Kidney (tissue), 14 donors: ENCODE measurements around the gene ERGIC1. TPM values are rescaled to one million over a fixed set of nuclear protein-coding genes. Genes with fewer than 3 reads are reported as not detected.

Experiments
- DNase-seq, 5 donors: peaks; one replicate each; pipeline ENCODE4 v3.0.0-alpha.2; 2013 to 2020
- FAIRE-seq: peaks from 2 replicates; lab custom pipeline; 2012; peaks lifted over from hg19 to GRCh38; lab: Jason Lieb, UNC
- H3K27ac ChIP-seq, 2 donors: one replicate each; pipeline ENCODE4 v1.7.0; 2013; ENCODE audit warnings: low read depth in 2 of 2, low read length in 2 of 2, inconsistent platforms in 1 of 2
- H3K27me3 ChIP-seq: one replicate; pipeline ENCODE4 v1.7.1; 2013; ENCODE audit warnings: low read length, inconsistent platforms; ENCODE audit not compliant: control insufficient read depth, insufficient read depth
- H3K36me3 ChIP-seq, 3 donors: one replicate each; pipeline versions ENCODE4 v1.7.0 to v1.7.1; 2013; ENCODE audit warnings: low read length in 3 of 3, control low read depth in 1 of 3, inconsistent platforms in 1 of 3; ENCODE audit not compliant: insufficient read depth in 3 of 3, control insufficient read depth in 2 of 3
- H3K4me1 ChIP-seq, 3 donors: one replicate each; pipeline versions ENCODE4 v1.7.0 to v1.7.1; 2013; ENCODE audit warnings: low read length in 3 of 3, inconsistent platforms in 1 of 3, low read depth in 1 of 3; ENCODE audit not compliant: control insufficient read depth in 2 of 3, insufficient read depth in 2 of 3
- H3K4me3 ChIP-seq, 3 donors: one replicate each; pipeline versions ENCODE4 v1.7.0 to v1.8.1; 2013; ENCODE audit warnings: low read length in 3 of 3, control low read depth in 1 of 3, inconsistent platforms in 1 of 3
- H3K9ac ChIP-seq, 3 donors: one replicate each; pipeline versions ENCODE4 v1.7.0 to v1.7.1; 2013; ENCODE audit warnings: low read length in 3 of 3, control low read depth in 1 of 3, inconsistent platforms in 1 of 3
- H3K9me3 ChIP-seq, 3 donors: one replicate each; pipeline versions ENCODE4 v1.7.0 to v1.7.1; 2013; ENCODE audit warnings: low read length in 3 of 3, control low read depth in 1 of 3, inconsistent platforms in 1 of 3; ENCODE audit not compliant: control insufficient read depth in 2 of 3, insufficient read depth in 1 of 3
- intact Hi-C: fragments of 100-400 bp; cut with DNase I; formaldehyde crosslinking; loops from one replicate; pipeline ENCODE4 v1.11.1; 2022
- polyA plus RNA-seq: library from polyadenylated mRNA; stranded (reverse); fragments of 350-450 nt; fragmentation: Illumina TruSeq; extraction: RNeasy Lipid Tissue Mini Kit (QIAGEN cat#74804); gene quantifications from one replicate; pipeline ENCODE4 v1.2.3, GENCODE V29; 2014; ENCODE audit warnings: low read depth, low replicate concordance; ENCODE audit not compliant: insufficient read depth
- total RNA-seq: library from RNA; stranded (reverse); fragmentation: NEBNext Ultra II Directional; extraction: Animal tissue kit (Norgen Biotek cat#: 25700); gene quantifications from one replicate; pipeline ENCODE4 v1.2.1, GENCODE V29; 2021
- TF ChIP-seq, protein P1 (sequence below): IDR thresholded peaks from 3 replicates; pipeline ENCODE4 v1.5.1; 2012; ENCODE audit warnings: mild to moderate bottlenecking, moderate library complexity, borderline replicate concordance; ENCODE audit not compliant: insufficient read depth; ENCODE audit errors: extremely low read depth
- donor health status: control.
- donor health status: control.
- donor health status: control.
- donor health status: control.
- donor health status: control.
- donor health status: DM: yes; HTN: yes; CAD: no.
- donor health status: Normal renal cell carcinoma (clear cell type).

Gene ERGIC1
- total and polyA plus RNA-seq, 2 donors from 2014 or later, result 88.0 to 183 TPM

- no peak for FAIRE-seq
- peaks cover 0 to 5% (median 5%) of the 10 kb centered on the region in 3 donors for H3K4me1 ChIP-seq
These were observed 10.2 kb upstream of the ERGIC1 start for GRCh38 chr5:172823840-172824362.

GRCh38 chr5:172825610-172826204 is 8.3 kb upstream of the ERGIC1 start:
- TF ChIP-seq, protein P1, sequence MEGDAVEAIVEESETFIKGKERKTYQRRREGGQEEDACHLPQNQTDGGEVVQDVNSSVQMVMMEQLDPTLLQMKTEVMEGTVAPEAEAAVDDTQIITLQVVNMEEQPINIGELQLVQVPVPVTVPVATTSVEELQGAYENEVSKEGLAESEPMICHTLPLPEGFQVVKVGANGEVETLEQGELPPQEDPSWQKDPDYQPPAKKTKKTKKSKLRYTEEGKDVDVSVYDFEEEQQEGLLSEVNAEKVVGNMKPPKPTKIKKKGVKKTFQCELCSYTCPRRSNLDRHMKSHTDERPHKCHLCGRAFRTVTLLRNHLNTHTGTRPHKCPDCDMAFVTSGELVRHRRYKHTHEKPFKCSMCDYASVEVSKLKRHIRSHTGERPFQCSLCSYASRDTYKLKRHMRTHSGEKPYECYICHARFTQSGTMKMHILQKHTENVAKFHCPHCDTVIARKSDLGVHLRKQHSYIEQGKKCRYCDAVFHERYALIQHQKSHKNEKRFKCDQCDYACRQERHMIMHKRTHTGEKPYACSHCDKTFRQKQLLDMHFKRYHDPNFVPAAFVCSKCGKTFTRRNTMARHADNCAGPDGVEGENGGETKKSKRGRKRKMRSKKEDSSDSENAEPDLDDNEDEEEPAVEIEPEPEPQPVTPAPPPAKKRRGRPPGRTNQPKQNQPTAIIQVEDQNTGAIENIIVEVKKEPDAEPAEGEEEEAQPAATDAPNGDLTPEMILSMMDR, result no peak
- H3K9ac ChIP-seq, result no peak overlapping the region
- no peak overlapping the region for H3K27ac ChIP-seq
- DNase-seq, result no peak
- no peak overlapping the region for H3K4me3 ChIP-seq
- peaks cover 0 to 12% (median 2%) of the 10 kb centered on the region in 3 donors for H3K9me3 ChIP-seq
- no peaks in the 10 kb centered on the region for H3K36me3 ChIP-seq
- FAIRE-seq, result no peak
- no peaks in the 10 kb centered on the region for H3K4me1 ChIP-seq
- intact Hi-C loops, result no loop called here
- no peaks in the 10 kb centered on the region for H3K27me3 ChIP-seq

More at GRCh38 chr5:172823840-172824362, 10.2 kb upstream of the ERGIC1 start:
- H3K9ac ChIP-seq, result no peak overlapping the region
- no peak for DNase-seq
- TF ChIP-seq, protein P1, result no peak
- no peak overlapping the region for H3K4me3 ChIP-seq
- no peaks in the 10 kb centered on the region for H3K36me3 ChIP-seq
- no peaks in the 10 kb centered on the region for H3K27me3 ChIP-seq
- intact Hi-C loops, result no loop called here
- no peak overlapping the region for H3K27ac ChIP-seq
- H3K9me3 ChIP-seq, result peaks cover 0 to 12% (median 2%) of the 10 kb centered on the region in 3 donors

GRCh38 chr5:172827841-172828240 is 6.2 kb upstream of the ERGIC1 start:
- no peak overlapping the region for H3K4me3 ChIP-seq
- FAIRE-seq, result no peak
- no peaks in the 10 kb centered on the region for H3K27me3 ChIP-seq
- no peak for DNase-seq
- peaks cover 0 to 2% (median 0%) of the 10 kb centered on the region in 3 donors for H3K4me1 ChIP-seq
- TF ChIP-seq, protein P1, result no peak
- peaks cover 0 to 12% (median 2%) of the 10 kb centered on the region in 3 donors for H3K9me3 ChIP-seq
- no peaks in the 10 kb centered on the region for H3K36me3 ChIP-seq
- no peak overlapping the region for H3K27ac ChIP-seq
- intact Hi-C loops, result no loop called here
- no peak overlapping the region for H3K9ac ChIP-seq
